Stimulated activated CD8-positive, alpha-beta memory T cell treated with anti-CD3 and anti-CD28 coated beads, Interleukin-4, amount 100 ng/mL, for 48 hours (primary cell): Measurements from ENCODE around the gene PCDHA11.
"Not testable (repeated sequence)": the region's sequence is repeated elsewhere in the genome, so short reads cannot be mapped to it uniquely, and the experiment has no call there.

Source experiments
- DNase-seq: peaks from one replicate; pipeline ENCODE4 v3.0.0-alpha.2; 2020

The PCDHA11 gene

GRCh38 chr5:140868721-140869554, at the start of gene PCDHA11:
TSS of gene PCDHA11 (plus strand) at chr5:140868957. CDS start at chr5:140869104, 147 bp downstream.
- no peak for DNase-seq

- peak; percentile 68 for DNase-seq
Observed at GRCh38 chr5:140821375-140822280, 47.1 kb upstream of the PCDHA11 start, which contains the start of gene PCDHA5. TSS of gene PCDHA5 (plus strand) at chr5:140821613.

GRCh38 chr5:140822281-140822629, 46.5 kb upstream of the PCDHA11 start:
- no peak for DNase-seq

GRCh38 chr5:140822969-140823368, 45.8 kb upstream of the PCDHA11 start:
- DNase-seq = not testable (repeated sequence)

- no peak for DNase-seq
Observed at GRCh38 chr5:140823475-140823874, 45.3 kb upstream of the PCDHA11 start.

- DNase-seq = no peak
Observed at GRCh38 chr5:140827704-140828361, 40.9 kb upstream of the PCDHA11 start, which contains the start of gene PCDHA6. TSS of gene PCDHA6 (plus strand) at chr5:140827960. CDS start at chr5:140828092, 132 bp downstream.

GRCh38 chr5:140828362-140828737, 40.4 kb upstream of the PCDHA11 start:
- no peak for DNase-seq

- DNase-seq = not testable (repeated sequence)
Observed at GRCh38 chr5:140829511-140830501, 39.0 kb upstream of the PCDHA11 start.

GRCh38 chr5:140833993-140834392, 34.8 kb upstream of the PCDHA11 start, which contains the start of gene PCDHA7:
TSS of gene PCDHA7 (plus strand) at chr5:140834269. CDS start at chr5:140834384, 115 bp downstream.
- DNase-seq = no peak

GRCh38 chr5:140834439-140835008, 34.2 kb upstream of the PCDHA11 start:
- not testable (repeated sequence) for DNase-seq

GRCh38 chr5:140835622-140836510, 32.9 kb upstream of the PCDHA11 start:
- no peak for DNase-seq

GRCh38 chr5:140840978-140841962, 27.5 kb upstream of the PCDHA11 start, which contains the start of gene PCDHA8:
TSS of gene PCDHA8 (plus strand) at chr5:140841187. CDS start at chr5:140841322, 135 bp downstream.
- DNase-seq = peak; percentile 31

GRCh38 chr5:140842798-140843733, 25.7 kb upstream of the PCDHA11 start:
- DNase-seq = no peak

GRCh38 chr5:140848139-140849102, 20.3 kb upstream of the PCDHA11 start, which contains the start of gene PCDHA9:
TSS of gene PCDHA9 (plus strand) at chr5:140848382. CDS start at chr5:140848496, 114 bp downstream.
- not testable (repeated sequence) for DNase-seq

- DNase-seq = not testable (repeated sequence)
Observed at GRCh38 chr5:140849831-140850634, 18.7 kb upstream of the PCDHA11 start.
